HG03060 (cell line): ENCODE results near the gene CTNNBL1.
"Not testable (repeated sequence)": the region's sequence is repeated elsewhere in the genome, so short reads cannot be mapped to it uniquely, and the experiment has no call there.

Experiments
- ATAC-seq: cut with Tn5 transposase; IDR thresholded peaks from one replicate; pipeline ENCODE4 v1.9.1; 2021; ENCODE audit warnings: low read depth, moderate number of reproducible peaks; ENCODE audit not compliant: unreplicated experiment

CTNNBL1 gene

DNA sequence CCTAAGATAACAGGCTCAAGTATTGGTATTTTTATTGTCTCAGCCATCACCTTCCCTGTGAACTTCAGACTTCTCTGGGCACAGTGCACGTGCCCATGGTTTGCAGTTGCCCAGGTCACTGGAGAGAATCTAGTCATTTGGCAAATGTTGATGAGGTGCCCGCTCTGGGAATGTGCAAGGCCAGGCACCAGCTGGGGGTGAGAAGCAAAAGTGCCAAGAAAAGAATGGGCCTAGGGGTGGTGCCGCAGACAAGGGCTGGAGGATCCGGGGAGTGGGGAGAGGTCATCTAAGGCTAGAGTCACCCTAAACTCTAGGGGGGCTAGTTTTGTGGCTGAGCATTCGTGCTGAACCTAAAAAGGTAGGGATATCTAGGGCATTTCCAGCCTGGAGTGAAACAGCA, 152.0 kb downstream of the CTNNBL1 start:
- ATAC-seq, result no peak

- no peak for ATAC-seq
Observed at GRCh38 chr20:37846573-37846972, 152.7 kb downstream of the CTNNBL1 start.

GRCh38 chr20:37848706-37849105, 154.9 kb downstream of the CTNNBL1 start:
- ATAC-seq, result no peak

DNA sequence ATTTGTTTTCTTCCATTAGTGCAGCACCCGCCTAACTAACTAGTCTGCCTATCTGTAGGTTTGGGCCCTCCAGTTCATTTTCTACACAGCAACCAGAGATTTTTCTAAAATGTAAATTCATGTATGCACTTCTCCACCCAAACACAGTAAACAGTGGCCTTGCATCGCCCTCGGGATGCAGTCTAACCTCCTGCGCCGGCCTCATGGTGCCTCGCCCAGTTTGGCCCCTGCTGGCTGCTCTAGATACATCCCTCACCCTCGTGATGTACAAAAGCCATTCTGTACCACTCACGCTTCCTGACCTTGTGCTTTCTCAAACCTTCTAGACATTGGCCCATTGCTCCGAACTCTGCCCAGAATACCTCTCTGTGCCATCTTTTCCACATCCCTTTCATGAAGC, 155.3 kb downstream of the CTNNBL1 start:
- ATAC-seq, result no peak

DNA sequence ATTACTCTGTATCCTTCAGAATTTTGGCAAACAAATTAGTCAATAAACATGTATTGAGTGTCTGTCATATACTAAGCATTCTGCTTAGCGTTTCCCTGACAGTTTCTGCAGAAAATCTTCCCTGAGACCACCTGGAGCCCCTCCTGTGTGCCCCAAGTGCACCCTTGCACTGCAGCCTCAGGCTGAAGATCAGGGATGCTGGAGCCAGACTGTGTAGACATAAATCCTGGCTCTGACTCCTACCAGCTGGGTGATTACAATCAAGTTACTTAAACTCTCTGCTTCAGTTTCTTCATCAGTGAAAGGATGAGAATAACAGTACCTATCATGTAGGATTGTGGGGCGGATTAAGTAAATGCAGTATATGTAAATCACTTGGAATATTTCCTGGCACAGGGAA, 155.7 kb downstream of the CTNNBL1 start:
- no peak for ATAC-seq

GRCh38 chr20:37850036-37850592, 156.3 kb downstream of the CTNNBL1 start:
- ATAC-seq, result no peak

GRCh38 chr20:37850724-37851355, 157.0 kb downstream of the CTNNBL1 start:
- ATAC-seq, result no peak

DNA sequence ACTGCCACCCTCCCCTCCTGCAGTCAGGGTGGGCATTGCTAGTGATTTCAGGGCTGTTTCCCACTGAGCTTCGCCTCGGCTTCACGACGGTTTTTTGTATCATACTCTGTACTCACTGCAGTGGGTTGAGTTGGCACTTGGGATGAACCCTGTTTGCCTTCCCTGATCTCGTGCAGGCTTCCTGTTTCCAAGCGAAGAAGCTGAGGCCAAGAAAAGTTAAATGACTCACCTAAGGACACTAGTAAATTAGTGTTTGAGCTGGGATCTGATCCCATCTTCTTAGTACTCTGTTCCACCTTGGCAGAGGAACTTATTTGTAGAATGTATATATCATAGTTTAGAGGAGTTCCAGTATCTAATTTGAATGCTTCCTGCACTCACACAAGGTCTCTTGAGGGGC, 158.8 kb downstream of the CTNNBL1 start:
- no peak for ATAC-seq

DNA sequence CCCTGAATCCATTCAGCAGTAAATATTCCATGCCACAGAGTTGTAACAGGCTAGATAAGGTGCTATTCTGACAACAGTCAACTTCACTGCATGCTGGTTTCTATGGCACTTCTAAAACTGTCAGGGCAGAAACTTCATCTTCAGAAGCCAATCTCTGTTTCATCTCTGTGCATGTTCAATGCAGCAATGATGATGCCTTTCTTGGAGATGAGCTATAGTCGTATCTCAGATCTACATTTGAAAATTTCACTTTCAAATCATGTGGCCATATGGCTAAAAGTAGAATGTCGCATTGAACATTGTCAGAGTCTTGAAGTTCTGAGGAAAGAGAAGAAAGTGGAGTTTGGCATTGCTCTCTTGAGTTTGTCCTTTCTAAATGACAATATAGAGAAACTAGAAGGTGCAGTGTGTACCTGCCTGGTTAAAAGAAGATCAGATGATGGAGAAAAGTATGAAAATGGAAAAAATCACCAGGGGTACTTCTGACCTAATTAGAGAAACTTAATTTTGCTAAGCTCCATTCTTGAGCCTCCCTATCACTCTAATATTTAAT, 160.1 kb downstream of the CTNNBL1 start:
- no peak for ATAC-seq

DNA sequence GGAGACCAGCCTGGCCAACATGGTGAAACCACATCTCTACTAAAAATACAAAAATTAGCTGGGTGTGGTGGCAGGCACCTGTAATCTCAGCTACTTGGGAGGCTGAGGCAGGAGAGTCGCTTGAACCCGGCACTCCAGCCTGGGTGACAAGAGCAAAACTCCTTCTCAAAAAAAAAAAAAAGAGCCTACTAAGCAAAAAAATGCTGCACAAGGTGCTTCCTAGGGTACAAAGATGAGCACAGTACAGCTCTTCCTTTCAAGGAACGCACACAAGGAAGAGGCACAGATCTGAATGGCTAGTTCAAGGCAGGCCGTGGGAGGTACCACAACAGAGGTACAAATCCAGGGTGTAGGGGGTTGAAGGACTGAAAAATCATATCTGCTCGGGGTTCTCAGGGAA, 162.2 kb downstream of the CTNNBL1 start:
- not testable (repeated sequence) for ATAC-seq

DNA sequence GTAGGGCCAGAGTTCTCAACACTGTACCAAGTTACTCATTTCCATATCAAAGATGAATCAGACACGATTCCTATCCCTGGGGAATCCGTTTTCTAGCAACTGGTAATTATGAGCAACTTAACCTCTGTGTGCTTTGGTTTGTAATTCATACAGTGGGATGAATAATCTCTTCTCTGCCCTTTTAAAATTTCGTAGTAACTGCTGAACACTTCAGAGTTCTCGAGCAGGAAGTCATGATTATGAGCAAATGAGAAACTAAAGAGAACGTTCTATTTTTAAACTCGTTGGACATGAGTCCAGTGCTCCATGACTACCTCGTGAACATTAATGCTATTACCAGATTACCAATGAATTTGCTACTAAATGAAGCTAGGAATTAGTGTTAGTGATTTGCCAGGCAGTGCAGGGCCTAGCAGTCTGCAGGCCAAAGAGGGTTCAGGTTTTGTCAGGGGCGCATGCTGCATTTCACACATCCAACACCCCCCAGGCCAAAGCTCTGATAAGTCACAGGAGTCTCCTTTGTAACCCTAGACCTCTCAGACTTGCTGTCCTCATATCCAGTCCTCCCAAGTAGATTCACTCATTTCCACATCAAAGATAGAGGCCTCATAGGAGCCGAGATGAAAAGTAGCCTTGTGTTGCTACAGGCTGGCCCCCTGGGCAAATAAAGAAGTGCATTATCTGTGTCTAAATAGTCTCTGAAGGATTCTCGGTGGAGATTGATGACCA, 163.3 kb downstream of the CTNNBL1 start:
- ATAC-seq, result no peak

GRCh38 chr20:37859406-37860171, 165.8 kb downstream of the CTNNBL1 start:
- no peak for ATAC-seq

GRCh38 chr20:37863289-37863688, 169.5 kb downstream of the CTNNBL1 start:
- no peak for ATAC-seq

GRCh38 chr20:37864298-37864697, 170.5 kb downstream of the CTNNBL1 start:
- no peak for ATAC-seq

- no peak for ATAC-seq
Observed at GRCh38 chr20:37866051-37866450, 172.2 kb downstream of the CTNNBL1 start.

DNA sequence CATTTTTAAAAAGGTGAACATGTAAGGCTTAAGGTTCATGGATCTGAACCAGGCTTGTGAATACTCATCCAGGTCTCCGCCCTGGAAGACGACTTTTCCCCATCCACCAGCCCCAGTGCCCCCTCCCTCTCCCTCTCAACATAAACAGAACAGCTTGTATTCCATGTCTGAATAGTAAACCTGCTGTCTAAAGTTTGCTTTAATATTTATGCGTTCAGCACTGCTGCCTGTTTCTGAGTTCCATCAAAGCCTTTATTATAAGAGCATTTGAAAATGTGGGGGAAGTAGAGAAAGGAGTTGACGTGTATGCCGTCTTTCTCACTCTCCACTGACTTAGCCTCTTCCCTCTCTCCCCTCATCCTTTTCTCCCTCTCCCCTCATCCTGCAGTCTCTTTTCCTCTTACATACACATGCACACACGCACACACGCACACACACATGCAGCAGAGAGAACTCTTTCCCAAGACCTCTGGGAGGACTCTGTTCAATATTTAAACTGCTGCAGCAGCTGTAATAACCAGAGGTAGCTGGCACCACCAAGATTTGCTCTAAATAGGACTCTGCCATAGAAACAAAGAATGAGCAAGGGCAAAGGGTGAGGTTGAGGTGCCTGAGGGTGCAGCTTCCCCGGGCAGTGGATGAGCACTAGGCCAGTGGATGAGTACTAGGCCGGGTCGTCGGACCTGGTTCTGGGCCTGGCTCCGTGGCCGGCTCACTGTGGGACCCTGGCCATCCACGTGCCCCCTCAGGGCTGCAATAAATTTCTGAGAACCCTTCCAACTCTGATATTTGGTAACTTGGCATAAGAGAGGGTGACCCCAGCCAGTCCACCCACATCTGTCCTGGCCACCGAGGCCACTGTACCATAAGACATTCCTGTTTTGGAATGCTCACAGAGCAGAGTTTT, 173.7 kb downstream of the CTNNBL1 start:
- ATAC-seq, result no peak

DNA sequence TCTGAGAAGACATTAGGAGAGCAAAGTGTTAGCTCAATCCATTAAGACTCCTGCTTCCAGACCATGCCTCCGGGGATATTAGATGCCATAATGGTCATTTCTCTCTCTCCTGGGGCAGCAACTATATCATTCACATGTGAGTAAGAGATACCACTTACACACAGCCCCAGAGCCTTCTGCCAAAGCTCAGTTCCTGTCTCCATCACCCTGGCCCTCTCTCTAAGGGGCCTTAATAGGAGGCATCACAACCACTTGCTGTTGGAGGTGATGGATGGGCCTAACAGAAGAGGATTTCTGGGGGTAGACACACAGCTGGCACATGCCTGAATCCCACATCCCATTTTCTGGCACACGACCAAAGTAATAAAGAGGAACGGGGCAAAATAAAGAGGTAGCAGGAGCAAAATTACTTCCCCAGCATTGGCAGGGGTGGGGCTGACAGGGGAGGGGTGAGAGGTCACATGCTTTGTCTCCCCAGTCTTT, 175.1 kb downstream of the CTNNBL1 start:
- ATAC-seq, result no peak

- ATAC-seq, result no peak
Observed at GRCh38 chr20:37869334-37869861, 175.6 kb downstream of the CTNNBL1 start.

GRCh38 chr20:37870294-37870693, 176.5 kb downstream of the CTNNBL1 start:
- no peak for ATAC-seq

GRCh38 chr20:37871751-37872150, 177.9 kb downstream of the CTNNBL1 start:
- ATAC-seq, result no peak
